Activated CD8-positive, alpha-beta memory T cell treated with anti-CD3 and anti-CD28 coated beads, Interleukin-2, amount 50 U/mL, for 4 hours (primary cell): Measurements from ENCODE around the gene EEFSEC.

Source experiments
- DNase-seq: peaks from one replicate; pipeline ENCODE4 v3.0.0-alpha.2; 2020

The EEFSEC gene

DNA sequence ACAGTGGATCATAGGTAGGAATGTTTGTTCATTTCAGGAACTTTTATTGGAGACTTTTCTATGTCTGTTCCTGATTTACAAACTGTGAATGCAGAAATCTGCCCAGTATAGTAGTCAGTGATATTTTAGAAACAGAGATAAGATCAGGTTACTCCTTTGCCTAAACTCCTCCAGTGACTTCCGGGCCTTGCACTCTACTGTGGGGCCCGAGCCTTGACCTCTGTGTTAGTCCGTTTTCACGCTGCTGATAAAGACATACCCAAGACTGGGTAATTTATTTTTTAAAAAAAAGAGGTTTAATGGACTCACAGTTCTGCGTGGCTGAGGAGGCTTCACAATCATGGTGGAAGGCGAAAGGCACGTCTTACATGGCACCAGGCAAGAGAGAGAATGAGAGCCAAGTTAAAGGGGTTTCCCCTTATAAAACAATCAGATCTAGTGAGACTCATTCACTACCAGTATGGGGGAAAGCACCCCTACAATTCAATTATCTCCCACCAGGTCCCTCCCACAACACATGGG lies 186.3 kb downstream of the EEFSEC start:
- no peak for DNase-seq

DNA sequence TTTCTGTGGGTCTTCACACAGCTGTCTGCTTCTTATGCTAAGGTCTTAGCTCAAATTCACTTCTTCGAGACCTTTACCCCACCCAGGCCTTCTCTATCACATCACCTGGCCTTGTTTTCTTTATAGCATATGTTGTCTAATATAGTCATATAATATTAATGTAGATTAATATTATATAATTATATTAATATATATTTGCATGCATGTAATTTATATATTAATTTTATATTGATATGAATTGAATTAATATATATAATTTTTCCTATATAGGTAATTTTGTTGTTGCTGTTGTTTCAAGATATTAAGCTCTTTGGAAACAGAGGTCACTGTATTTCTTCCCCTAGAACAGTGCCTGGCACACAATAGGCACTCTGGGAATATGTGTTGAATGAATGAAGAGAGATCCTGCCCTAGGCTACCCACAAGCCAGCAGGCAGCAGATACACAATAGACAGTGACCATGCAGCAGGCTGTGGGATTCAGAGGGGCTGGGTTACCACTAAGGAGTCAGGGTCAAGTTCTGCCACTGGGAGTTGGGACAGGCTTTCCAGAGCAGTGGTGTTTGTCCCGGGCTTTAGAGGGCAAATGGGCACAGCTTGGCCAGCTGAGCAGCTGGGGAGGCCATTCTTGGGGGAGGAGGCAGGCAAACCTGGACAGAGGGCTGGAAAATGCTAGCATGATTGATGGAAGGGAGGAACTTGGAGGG lies 187.1 kb downstream of the EEFSEC start:
- no peak for DNase-seq

DNA sequence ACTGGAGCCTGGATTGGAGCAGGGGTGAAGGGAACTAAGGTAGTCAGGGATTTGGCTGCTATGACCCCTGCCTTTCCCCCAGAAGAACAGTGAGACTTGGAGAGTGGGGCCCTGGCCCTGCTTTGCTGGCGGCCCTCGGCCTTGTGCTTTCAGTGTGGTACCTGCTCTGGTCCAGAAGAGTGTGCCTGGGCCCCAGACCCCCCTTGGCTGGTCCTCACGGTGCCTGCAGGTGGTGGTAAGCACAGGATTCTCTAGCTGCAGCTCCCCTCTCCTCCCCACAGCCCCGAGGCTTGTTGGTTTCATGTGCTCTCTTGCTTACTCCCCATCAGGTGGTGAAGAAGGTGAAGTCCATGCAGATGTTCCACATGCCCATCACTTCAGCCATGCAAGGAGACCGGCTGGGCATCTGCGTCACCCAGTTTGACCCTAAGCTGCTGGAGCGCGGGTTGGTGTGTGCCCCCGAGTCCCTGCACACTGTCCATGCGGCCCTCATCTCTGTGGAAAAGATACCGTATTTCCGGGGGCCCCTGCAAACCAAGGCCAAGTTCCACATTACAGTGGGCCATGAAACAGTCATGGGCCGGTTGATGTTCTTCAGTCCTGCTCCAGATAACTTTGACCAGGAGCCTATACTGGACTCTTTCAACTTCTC lies 187.7 kb downstream of the EEFSEC start:
- DNase-seq: no peak

DNA sequence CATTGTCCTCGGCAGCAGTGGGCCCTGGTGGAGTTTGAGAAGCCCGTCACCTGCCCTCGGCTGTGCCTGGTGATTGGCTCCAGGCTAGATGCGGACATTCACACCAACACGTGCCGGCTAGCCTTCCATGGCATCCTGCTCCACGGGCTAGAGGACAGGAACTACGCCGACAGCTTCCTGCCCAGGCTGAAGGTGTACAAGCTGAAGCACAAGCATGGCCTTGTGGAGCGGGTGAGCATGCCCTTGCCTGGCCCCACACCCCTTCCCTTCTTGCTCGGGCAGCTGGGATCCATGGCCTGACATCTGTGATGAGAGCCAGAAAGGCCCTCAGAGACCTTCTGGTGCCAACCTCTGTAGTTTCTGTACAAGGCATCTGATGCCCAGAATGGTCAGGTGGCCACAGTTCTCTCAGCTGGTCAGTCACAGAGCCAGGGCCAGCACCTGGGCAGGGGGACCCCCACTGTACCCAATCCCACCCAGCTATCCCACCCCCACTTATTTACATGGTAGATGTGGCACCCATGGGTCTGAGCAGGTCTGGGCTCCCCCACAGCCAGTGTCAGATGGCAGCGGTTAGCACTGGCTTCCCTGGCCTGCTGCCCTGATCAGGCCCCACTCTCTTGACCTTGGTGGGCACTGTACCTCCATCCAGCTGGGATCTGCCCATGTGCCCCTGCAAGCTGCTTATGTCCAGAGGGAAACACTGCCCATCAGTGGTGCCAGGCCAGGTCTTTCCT lies 188.5 kb downstream of the EEFSEC start:
- no peak for DNase-seq

DNA sequence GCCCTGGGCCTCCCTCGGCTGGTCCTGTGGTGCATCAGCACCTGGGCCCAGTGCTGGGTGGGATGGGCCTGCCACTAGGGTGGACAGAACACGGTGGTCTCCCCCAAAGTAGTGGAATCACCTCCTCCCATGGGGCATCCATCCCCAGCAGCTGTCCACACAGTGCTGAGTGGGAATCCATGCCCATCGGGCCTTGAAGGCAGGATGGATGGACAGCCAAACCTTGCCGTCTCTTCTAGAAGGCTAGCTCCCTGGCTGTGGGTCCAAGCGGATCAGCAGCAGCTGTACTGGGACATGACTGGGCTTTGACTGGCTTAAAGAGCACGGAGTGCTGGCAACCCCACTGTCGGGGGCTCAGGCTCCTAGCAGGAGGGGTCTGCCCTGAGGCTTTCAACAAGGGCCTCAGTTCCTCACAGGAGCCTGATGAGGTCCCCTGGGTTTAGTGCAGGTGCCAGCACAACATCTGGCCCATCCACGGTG lies 189.5 kb downstream of the EEFSEC start:
- DNase-seq: no peak

DNA sequence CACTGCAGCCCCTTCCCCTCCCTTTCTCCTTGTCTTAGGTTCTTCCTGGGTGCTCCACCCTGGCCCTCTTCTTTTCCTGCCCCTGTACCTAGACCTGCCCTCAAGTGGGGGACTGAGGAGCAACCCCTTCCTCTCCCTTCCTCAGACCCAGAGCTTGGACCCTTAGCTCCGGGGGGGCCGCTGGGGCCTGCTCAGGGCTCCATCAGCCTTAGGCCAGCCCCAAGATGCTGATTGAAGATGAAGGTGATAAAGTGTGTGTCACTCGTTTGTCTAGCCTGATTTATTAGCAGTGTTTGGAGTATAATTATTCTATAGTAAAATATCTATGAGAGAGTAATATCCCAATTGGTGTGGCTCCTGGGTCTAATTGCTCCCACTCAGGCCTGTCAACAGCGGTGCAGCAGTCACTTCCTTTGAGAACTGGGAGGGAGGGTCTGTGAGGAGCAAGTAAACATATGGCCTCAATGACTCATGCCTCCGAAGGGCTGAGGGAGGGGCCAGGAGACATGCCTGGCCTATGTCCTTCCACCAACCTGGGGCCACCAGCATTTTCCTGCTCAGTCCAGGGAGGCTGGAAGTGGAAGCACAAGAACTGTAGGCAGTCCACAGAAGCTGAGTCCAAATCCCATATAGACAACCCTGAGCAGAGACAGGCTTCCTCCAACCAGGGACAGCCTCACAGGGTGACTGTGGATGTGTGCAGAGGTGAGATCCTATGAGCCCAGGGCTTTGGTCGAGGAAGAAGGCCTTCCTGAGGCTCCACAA lies 190.2 kb downstream of the EEFSEC start:
- no peak for DNase-seq

DNA sequence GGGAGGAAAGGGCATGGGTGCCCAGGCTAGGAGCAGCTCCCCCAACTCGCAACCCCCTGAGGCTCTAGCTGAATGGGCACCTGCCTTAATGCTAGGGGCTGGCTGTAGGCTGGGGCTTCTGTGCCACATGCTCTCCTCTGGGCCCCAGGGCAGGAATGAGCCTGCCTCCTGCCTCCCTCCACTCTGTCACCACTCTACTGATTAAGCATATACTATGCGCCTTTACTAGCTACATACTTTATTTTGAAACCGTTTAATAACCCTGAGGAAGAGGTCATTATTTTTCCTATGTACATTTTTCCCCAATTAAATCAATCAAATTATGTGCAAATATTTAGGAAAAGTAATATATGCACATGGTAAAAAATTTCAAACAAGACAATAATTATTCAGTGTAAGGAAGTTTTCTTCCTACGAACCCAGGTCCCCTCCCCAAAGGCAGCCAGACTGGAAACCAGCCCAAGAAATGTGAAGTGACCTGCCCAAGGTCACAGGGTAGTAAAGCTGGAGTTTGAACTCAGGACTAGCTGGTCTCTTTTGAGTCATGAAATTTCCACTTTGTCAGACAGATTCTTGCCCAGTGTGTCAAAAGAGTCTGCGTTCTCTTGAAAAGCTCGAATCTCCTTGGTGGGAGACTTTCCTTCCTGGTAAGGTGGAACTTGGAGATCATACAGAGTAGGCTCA lies 190.9 kb downstream of the EEFSEC start:
- no peak for DNase-seq

DNA sequence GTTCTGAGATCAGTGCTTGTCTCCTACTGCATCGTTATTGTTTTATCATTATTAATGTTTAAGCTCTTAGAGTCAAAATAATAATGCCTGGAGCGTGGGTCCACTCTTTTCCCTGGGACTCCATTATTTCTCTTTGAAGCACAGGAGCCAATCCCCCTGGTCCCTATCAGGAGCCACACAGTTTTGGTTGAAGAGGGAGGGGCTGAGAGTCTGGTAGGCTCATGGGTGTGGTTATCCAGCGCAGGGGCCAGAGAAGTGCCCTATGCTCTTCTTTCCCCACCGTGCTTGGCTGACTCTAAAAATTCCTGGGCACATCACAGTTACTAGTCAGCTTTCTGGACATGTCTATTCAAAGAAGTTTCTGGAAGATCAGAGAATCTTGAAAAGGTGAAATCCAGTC lies 191.9 kb downstream of the EEFSEC start:
- DNase-seq: no peak

DNA sequence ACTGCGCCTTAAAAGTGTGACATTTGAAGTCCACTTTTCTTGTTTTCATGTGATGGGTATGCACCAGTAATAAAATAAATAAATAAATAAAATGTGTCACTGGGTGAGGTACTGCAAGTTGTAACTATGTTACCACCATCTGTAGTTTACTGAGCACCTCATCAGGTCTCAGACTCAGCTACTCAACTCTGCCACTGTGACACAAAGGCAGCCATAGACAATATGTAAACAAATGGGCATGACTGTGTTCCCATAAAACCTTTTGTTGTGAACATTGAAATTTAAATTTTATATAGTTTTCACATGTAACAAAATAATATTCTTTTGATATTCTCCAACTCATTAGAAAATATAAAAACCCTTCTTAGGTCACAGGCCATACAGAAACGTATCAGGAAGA lies 193.3 kb downstream of the EEFSEC start:
- DNase-seq: no peak

DNA sequence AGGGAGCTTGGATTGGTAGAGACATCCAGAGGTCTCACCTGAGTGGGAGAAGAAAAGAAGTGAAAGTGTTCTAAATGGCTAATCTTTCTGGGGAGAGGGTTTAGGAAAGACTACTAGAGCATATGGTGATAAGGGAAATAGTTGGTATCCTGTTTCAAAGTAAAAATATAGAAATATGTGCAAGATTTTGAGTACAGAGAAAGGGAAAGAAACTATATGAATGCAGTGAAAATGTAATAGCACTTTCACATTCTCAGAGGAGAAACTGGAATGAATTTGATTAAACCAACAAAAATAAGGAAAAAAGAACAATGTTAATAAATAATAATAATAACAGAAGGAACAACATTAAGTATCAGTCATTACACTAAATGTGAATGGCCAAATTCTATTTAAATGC lies 194.0 kb downstream of the EEFSEC start:
- no peak for DNase-seq

DNA sequence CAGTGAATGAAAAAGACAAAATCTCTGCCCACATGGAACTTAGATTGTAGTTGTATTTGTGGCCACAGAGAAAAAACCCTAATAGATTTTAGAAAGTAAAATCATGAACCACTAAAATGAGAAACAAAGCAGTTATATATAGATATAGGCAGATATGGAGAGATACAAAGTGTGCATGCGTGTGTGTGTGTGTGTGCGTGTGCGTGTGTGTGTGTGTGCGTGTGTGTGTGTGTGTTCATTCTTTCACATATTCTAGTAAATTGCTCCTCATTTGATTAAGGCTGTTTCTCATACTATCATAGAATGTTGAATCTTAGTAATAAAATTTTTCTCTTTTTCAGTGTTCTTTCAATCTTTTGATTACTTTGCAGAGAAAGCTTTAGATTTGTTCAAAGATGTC lies 194.8 kb downstream of the EEFSEC start:
- DNase-seq: no peak

DNA sequence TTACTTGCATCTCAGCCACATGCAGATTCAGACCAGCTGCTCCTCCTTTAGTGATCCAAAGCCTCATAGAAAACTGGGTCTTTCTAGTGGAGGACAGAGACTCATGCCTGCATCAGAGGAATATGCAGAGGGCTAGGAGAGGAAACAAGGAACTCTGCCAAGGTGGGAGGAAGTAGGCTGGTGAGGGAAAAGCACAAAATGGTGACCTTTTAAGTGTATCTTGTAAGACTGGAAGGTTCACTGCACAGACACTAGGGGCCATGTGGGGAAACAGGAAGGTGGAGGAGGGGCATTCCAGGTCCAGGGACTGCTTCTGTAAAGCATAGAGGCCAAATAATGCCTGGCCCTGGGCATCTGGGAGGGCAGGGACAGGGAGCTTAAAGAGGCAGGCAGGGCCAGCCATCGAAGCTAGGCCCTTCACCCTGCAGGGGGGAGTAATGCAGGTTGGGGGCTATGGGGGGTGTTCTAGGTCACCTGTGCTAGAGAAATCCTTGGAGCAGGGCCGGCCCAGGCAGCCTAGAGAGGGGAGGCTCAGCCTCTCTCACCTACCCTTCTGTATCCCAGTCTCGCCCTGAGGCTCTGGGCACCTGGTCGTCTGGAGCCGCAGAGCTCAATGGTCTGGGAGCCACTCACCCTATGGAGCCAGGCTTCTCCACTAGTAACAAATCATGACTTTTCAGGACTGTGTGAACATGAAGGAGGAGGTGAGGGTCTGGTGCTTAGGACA lies 195.7 kb downstream of the EEFSEC start:
- DNase-seq: no peak

DNA sequence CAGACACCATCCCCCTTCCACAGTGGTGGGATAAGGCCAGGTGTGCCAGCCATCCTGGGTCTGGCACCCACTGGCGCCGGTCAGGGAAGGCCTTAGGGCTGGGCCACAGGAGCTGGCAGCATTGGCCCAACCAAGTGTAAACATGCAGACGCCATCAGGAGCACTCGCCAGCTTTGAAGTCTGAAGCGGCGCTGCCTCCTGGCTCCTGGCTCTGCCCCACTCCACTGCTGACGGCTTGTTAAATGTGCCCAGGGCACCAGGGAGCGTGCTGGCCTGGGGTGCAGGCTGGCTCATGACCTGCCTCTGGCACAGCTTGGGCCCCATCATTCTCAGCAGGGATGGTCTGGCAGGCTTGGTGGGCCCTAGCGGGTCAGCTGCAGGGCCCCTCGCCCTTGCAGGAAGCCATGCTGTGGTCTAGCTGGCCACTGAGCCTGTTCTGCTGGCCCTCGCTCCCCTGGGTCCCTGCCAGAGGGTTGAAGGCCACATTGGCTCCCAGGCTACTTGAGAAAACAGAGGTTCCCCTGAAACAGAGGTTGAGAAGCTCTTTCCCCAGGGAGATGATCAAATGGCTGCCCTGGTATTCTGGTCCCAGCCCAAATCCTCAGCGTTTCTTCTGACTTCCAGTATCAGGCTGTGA lies 196.8 kb downstream of the EEFSEC start:
- no peak for DNase-seq

DNA sequence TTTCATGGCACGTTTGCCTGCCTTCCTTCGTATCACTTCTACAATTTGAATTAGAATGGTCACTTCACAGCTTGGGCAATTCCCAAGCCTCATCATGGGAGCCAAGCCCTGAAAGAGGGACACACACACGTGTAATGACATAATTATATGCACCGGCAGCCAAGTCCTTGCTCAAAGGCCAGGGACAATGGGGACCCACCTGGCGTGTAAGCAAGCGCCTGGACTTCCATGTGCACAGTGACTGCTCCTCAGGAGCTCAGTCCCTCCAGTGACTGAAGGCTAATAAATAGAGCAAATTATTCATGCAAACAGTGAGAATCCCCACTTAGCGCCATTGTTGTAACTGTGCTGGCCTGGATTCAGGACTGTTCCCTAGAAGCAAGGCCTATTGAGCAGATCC lies 198.3 kb downstream of the EEFSEC start:
- no peak for DNase-seq

DNA sequence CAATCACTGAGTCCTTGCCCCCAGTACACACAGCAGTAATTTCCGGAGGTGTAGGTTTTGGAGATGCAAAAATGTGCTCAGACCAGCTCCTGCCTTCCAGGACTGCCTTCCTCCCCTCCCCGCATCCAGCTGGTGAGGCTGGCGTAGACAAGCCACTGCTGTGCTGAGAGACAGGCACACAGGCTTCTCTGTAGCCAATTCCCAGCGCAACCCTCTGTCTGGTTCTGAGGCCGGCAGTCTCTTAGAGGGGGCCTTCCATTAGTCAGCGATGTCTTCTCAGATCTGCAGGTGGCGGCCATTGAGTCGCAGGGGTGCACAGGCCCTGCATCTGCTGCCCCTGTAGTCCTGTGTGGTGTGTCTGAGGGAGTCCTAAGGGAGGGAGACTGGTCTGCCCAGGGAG lies 199.0 kb downstream of the EEFSEC start:
- DNase-seq: no peak

DNA sequence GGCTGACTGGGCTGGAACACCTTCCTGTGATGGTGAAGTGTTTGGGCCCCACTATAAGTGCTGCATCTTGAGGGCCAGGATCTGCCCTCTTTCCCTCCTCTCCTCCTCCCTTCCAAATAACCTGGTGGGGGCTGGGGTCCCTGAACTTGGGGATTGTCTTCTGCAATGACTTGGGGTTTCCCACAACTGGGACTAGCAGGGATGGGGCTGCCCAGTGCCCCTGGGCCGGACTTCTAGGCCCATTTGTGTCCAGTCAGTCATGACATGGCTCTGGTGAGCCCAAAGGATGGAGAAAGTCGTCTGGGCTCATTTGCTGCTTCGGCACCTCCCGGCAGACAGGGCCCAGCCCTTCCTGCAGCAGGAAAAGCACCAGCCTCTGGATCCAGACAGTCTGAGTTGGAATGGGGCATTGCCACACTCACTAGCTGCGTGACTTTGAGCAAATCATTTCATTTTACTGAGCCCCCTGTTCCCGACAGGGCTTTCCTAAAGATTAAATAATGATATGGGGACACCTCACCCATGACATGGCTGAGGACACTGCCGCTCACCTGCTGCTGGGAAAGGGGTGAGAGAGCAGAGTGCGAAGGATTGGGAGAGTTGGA lies 200.2 kb downstream of the EEFSEC start:
- no peak for DNase-seq

DNA sequence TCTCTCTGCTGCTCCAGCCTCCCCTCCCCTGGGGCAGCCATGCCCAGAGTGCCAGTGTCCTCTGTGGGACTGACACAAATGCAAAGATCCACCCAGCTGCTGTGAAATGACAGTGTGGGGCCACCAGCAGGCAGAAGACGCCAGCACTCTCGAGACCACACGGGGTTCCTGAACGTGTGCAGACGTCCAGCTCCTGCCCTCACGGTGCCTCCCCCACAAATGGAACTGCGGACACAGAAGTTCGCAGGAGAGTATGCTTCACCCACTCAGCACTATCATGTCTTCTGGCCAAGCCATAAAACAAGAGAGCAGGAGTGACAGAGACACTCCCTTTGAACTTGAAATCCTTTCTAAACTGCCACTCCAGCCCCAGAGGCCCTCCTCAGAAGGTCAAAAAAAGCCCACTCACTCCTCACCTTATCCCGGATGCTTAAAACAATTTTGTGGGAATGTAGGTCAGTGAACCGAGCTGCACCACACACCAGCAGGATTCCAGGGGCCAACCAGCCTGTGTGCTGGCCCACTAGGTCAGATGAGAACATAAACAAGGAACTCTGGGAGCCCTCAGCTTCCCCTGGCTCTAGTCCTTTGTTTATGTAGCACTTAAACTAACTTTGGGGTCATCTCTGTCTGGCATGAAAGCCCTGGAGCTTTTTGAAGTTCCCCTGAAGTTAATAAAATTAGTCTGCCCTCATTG lies 200.9 kb downstream of the EEFSEC start:
- DNase-seq: no peak

DNA sequence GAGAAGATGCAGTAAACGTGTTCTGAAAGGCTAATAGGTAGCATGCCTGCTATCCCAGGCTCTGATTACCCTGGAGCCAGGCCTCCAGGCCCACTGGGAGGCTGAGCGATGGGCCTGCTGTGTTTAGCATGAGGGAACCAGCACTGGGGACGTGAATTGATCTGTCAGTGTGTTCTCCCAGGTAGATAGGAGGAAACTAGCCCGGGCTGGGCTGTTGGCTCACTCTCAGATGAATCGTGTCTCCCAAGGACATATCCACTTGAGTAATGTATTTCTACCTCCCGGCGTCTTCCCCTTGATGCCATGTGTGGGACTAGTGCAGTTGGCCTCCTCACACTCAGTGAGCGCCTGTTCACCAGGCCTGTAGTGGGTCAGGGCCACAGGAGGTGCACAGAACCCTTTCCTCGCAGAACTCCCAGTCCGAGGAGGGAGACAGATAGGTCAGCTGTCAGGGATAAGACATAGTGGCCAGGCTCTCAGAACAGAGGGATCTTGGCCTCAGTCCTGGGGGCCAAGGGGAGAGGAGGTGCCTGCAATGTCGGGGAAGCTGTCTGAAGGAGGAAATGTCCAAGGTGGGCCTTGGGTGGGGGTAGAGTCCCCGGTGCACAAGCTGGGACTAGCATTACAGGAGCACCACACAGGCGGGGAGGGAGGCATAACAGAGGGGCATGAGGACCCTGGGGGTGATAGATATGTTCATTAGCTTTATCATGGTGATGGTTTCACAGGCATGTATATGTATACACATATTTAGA lies 201.7 kb downstream of the EEFSEC start:
- no peak for DNase-seq

DNA sequence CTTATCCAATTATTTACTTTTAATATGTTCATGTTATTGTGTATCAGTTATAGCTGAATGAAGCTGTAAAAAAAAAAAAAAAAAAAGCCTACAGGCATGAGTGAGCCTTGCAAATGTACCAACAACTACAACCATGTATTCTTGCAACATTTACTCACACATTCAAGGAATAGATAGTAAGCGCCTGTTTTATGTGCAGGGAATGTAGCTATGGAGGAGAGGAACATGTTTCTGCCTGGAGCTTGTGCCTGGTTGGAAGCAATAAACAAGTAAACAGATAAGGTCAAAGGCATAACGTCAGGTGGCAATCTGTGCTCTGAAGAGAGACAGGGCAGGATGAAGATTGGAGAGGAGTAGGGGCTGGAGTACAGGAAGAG lies 202.2 kb downstream of the EEFSEC start:
- DNase-seq: no peak
